ENCODE measurements around the gene GDPD5. TPM values are rescaled to one million over a fixed set of nuclear protein-coding genes. Genes with fewer than 3 reads are reported as not detected.

Gene GDPD5
- total and polyA plus RNA-seq, 9 of the 15 experiments (the other 6 are each of a cell fraction or from before 2014, with no cell fraction given), result 0.32 to 27.3 (median 8.0) TPM

DNA sequence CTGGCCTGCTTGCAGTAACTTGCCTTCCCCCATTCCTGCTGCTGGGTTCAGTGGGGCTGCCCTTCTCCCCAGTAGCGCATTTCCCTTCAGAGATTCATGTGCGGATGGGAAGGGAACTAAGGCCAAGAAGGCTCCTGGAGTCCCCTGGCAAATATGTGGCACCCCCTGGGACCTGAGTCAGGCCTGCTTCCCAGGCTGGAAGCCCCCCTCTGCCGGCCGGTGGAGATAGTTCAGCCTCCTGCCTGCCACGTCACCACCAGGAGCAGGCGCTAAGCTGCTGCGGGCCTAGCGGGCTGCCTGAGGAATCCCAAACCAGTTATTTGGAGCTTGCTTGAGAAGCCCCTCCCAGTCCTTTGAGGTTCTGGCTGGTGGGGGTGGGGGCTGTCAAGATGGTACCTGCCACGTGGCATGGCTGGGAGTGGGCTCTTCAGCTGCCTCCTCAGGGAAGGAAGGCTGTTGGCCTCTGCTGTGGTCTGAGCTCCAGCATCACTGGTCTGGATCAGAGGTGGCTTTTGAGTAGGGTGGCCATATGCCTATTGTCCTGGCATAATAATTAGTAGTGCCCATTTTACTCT is 38.3 kb upstream of the GDPD5 start (continued):
- TF ChIP-seq POLR2G (IDR thresholded peaks at IDR 0.05; ENCODE audit: low read depth, low read length), result peak; percentile 72
- no peak for TF ChIP-seq SUPT5H (IDR thresholded peaks at IDR 0.05)
- TF ChIP-seq, protein P1, sequence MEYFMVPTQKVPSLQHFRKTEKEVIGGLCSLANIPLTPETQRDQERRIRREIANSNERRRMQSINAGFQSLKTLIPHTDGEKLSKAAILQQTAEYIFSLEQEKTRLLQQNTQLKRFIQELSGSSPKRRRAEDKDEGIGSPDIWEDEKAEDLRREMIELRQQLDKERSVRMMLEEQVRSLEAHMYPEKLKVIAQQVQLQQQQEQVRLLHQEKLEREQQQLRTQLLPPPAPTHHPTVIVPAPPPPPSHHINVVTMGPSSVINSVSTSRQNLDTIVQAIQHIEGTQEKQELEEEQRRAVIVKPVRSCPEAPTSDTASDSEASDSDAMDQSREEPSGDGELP (CRISPR knock-in tag; IDR thresholded peaks at IDR 0.05; ENCODE audit: borderline replicate concordance), result peak; percentile 60; the same call in 1 of the 2 replicates
- TF ChIP-seq, protein P2, sequence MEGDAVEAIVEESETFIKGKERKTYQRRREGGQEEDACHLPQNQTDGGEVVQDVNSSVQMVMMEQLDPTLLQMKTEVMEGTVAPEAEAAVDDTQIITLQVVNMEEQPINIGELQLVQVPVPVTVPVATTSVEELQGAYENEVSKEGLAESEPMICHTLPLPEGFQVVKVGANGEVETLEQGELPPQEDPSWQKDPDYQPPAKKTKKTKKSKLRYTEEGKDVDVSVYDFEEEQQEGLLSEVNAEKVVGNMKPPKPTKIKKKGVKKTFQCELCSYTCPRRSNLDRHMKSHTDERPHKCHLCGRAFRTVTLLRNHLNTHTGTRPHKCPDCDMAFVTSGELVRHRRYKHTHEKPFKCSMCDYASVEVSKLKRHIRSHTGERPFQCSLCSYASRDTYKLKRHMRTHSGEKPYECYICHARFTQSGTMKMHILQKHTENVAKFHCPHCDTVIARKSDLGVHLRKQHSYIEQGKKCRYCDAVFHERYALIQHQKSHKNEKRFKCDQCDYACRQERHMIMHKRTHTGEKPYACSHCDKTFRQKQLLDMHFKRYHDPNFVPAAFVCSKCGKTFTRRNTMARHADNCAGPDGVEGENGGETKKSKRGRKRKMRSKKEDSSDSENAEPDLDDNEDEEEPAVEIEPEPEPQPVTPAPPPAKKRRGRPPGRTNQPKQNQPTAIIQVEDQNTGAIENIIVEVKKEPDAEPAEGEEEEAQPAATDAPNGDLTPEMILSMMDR (IDR thresholded peaks at IDR 0.05 in 2 of 3, conservative IDR thresholded peaks at IDR 0.05 in 1 of 3; ENCODE audit: insufficient read depth in 2 of 3, low read depth in 1 of 3, low read length in 3 of 3), result peak; percentile 75 to 98 (median 84)
- TF ChIP-seq, protein P3, sequence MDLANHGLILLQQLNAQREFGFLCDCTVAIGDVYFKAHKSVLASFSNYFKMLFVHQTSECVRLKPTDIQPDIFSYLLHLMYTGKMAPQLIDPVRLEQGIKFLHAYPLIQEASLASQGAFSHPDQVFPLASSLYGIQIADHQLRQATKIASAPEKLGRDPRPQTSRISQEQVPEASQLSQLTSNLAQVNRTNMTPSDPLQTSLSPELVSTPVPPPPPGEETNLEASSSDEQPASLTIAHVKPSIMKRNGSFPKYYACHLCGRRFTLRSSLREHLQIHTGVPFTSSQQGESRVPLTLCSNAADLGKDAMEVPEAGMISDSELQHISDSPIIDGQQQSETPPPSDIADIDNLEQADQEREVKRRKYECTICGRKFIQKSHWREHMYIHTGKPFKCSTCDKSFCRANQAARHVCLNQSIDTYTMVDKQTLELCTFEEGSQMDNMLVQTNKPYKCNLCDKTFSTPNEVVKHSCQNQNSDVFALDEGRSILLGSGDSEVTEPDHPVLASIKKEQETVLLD (IDR thresholded peaks at IDR 0.05), result peak; percentile 26; the same call in 1 of the 2 replicates
- TF ChIP-seq, protein P4, sequence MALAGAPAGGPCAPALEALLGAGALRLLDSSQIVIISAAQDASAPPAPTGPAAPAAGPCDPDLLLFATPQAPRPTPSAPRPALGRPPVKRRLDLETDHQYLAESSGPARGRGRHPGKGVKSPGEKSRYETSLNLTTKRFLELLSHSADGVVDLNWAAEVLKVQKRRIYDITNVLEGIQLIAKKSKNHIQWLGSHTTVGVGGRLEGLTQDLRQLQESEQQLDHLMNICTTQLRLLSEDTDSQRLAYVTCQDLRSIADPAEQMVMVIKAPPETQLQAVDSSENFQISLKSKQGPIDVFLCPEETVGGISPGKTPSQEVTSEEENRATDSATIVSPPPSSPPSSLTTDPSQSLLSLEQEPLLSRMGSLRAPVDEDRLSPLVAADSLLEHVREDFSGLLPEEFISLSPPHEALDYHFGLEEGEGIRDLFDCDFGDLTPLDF (CRISPR knock-in tag; IDR thresholded peaks at IDR 0.05), result no peak
- TF ChIP-seq BRD9 (IDR thresholded peaks at IDR 0.05; ENCODE audit: low read depth, partially characterized antibody), result peak; percentile 69
- TF ChIP-seq GTF2E2 (tag; IDR thresholded peaks at IDR 0.05), result no peak
- TF ChIP-seq TCFL5 (CRISPR knock-in tag; conservative IDR thresholded peaks at IDR 0.05), result no peak
- TF ChIP-seq NR2C1 (IDR thresholded peaks at IDR 0.05), result no peak
- peak; percentile 33; the same call in 1 of the 2 replicates for TF ChIP-seq NR2C1 (tag; IDR thresholded peaks at IDR 0.05)
- 0 out of 2 replicates have a peak, but pooled peaks have one; percentile 21 for TF ChIP-seq PHTF2 (CRISPR knock-in tag; IDR thresholded peaks at IDR 0.05)
- TF ChIP-seq, protein P5, sequence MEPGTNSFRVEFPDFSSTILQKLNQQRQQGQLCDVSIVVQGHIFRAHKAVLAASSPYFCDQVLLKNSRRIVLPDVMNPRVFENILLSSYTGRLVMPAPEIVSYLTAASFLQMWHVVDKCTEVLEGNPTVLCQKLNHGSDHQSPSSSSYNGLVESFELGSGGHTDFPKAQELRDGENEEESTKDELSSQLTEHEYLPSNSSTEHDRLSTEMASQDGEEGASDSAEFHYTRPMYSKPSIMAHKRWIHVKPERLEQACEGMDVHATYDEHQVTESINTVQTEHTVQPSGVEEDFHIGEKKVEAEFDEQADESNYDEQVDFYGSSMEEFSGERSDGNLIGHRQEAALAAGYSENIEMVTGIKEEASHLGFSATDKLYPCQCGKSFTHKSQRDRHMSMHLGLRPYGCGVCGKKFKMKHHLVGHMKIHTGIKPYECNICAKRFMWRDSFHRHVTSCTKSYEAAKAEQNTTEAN (CRISPR knock-in tag; IDR thresholded peaks at IDR 0.05), result no peak
- TF ChIP-seq PTTG1 (tag; IDR thresholded peaks at IDR 0.05; ENCODE audit: low read depth), result no peak
- TF ChIP-seq, protein P6, sequence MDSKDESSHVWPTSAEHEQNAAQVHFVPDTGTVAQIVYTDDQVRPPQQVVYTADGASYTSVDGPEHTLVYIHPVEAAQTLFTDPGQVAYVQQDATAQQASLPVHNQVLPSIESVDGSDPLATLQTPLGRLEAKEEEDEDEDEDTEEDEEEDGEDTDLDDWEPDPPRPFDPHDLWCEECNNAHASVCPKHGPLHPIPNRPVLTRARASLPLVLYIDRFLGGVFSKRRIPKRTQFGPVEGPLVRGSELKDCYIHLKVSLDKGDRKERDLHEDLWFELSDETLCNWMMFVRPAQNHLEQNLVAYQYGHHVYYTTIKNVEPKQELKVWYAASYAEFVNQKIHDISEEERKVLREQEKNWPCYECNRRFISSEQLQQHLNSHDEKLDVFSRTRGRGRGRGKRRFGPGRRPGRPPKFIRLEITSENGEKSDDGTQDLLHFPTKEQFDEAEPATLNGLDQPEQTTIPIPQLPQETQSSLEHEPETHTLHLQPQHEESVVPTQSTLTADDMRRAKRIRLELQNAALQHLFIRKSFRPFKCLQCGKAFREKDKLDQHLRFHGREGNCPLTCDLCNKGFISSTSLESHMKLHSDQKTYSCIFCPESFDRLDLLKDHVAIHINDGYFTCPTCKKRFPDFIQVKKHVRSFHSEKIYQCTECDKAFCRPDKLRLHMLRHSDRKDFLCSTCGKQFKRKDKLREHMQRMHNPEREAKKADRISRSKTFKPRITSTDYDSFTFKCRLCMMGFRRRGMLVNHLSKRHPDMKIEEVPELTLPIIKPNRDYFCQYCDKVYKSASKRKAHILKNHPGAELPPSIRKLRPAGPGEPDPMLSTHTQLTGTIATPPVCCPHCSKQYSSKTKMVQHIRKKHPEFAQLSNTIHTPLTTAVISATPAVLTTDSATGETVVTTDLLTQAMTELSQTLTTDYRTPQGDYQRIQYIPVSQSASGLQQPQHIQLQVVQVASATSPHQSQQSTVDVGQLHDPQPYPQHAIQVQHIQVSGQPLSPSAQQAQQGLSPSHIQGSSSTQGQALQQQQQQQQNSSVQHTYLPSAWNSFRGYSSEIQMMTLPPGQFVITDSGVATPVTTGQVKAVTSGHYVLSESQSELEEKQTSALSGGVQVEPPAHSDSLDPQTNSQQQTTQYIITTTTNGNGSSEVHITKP (IDR thresholded peaks at IDR 0.05; ENCODE audit: partially characterized antibody), result peak; percentile 85
- no peak for TF ChIP-seq CAMTA2 (CRISPR knock-in tag; conservative IDR thresholded peaks at IDR 0.05)
- TF ChIP-seq CEBPB (tag; IDR thresholded peaks at IDR 0.05), result no peak
- TF ChIP-seq SMAD4 (CRISPR knock-in tag; conservative IDR thresholded peaks at IDR 0.05), result peak; percentile 50; the same call in 1 of the 2 replicates
